ENCODE measurements around the gene LMBR1.

- TF ChIP-seq EZH2phosphoT487 (conservative IDR thresholded peaks at IDR 0.05; ENCODE audit: low read length) (no peak), CTCF (IDR thresholded peaks at IDR 0.05; ENCODE audit: insufficient read depth, low read length, poor library complexity, severe bottlenecking) (no peak)
These were observed 48.6 kb upstream of the LMBR1 start for GRCh38 chr7:156941393-156942182.
